GM19372 (cell line): ENCODE results near the gene CCDC71.

Experiments
- ATAC-seq: cut with Tn5 transposase; IDR thresholded peaks from one replicate; pipeline ENCODE4 v1.9.1; 2021; ENCODE audit warnings: mild to moderate bottlenecking, low read depth, moderate library complexity; ENCODE audit not compliant: unreplicated experiment

CCDC71 gene

GRCh38 chr3:49132437-49133225 lies 33.5 kb downstream of the CCDC71 start, which contains the start of gene LAMB2:
Gene LAMB2 (minus strand): TSS chr3:49133050. CDS start chr3:49132867, 183 bp downstream.
- ATAC-seq = no peak

DNA sequence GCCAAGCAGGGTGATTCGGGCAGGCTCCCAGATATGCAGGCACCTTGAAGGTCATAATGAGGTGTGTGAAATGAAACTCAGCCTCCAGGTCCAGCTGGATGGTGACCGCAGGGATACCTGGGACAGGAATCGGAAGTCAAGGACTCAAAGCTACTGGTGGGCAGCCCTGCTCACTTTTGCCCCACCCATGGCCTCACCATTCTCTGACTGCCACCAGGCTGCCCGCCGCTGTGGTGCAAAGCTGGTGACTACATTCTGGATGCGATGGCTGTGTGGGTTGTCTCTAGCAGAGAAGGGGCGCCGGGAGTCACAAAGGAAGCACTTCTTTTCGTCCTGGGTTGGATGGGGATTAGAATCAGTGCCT lies 34.1 kb downstream of the CCDC71 start:
- no peak for ATAC-seq

GRCh38 chr3:49131576-49131975 lies 34.6 kb downstream of the CCDC71 start:
- no peak for ATAC-seq

DNA sequence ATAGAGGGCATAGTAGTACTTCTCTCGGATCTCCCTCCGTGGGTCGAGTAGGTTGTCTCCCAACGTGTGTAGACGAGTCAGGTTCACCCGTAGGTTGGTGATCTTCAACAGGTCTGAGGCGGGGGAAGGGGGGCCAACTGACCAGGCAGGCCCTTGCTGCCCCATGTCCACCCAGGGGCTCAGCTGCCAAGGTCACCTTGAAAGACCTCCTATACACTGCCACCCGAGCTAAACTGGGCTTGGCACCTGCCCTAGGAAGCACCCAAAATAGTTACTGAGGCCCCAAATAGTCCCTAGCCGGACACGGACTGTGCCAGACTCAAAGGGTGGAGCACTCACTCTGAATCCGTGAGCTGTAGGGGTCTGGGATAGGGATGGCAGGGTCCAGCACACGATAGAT lies 35.1 kb downstream of the CCDC71 start:
- no peak for ATAC-seq

GRCh38 chr3:49124991-49125670 lies 41.0 kb downstream of the CCDC71 start:
- ATAC-seq = no peak

- ATAC-seq = no peak
Measured at GRCh38 chr3:49124203-49124602, 41.9 kb downstream of the CCDC71 start.

- no peak for ATAC-seq
Measured at GRCh38 chr3:49123687-49124086, 42.4 kb downstream of the CCDC71 start.

DNA sequence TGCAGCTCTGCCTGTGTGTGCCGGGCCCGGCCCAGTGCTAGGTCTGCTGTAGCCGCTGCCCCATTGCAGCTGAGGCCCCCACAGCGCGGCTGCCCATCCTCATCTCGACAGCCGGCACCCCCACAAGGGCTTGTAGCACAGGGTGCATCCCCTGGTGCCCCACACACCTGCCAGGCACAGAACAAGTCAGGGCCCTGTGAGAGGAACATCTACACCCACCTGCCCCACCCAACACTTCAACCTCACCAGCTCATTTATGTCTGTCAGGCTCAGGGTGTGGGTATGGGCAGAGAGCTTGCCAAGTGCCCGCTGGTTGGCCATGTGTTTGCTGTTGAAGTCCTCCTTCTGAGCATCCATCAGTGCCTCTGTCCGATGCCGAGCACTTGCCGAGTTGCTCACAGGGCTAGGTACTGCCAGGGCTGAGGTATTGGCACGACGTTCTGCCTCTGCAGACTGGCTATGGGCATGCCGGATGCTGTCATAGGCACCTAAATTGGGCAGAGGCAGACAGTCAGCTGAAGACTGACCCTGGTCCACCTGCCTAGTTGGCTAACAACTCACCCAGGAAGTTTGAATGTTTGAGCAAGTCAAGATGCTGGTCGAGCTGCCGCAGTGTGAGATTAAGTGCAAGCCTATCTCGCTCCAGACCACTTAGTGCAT lies 43.1 kb downstream of the CCDC71 start:
- no peak for ATAC-seq

GRCh38 chr3:49122451-49122850 lies 43.7 kb downstream of the CCDC71 start:
- ATAC-seq = no peak

DNA sequence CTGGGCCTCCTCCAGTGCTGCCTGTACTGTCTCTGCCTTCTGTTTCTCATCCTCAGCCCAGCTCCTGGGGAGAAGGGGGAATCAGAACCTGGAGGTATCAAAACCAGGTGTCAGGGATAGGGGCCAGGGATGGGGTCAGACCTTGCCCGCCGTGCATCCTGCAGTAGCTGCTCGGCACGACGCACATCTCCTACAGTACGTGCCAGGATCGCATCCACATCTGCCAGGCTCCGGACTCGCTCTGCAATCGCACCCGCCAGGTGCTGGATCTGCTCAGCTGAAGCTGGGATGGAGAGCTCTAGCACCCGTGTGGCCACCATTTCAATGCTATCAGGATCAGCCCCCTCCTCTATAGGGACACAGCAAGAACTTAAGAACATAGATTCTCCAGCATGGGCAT lies 44.1 kb downstream of the CCDC71 start:
- no peak for ATAC-seq

DNA sequence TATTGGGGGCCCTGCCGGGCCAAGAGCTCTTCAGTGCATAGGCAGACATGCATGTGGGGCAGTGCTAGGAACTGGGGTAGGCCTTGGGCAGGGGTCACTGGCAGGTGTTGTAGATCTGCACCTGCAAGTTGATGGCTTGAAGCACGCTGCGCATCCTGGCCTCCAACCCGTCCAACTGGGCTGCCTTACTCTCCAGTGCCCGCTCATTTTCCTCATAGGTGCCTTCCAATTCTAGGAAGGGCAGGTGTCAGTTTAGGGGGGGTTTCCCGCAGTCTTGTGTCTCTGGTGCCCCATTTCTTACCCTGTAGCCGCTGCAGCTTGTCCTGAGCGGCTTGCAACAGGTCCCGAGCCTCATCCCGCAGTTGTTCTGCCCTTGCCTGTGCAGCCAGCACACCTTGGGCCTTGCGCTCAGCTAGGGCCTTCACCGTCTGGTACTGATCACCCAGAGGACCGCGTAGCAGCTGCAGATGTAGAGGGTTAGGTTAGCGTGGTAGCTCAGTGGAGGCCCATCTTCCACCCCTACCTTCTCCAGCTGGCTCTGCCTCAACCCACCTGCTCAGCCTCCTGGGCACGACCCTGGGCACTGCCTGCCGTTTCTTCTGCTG lies 44.9 kb downstream of the CCDC71 start:
- ATAC-seq = no peak

GRCh38 chr3:49120438-49121131 lies 45.5 kb downstream of the CCDC71 start, which contains the start of gene USP19:
Gene USP19 (minus strand): TSS chr3:49120823. CDS start chr3:49119145, 1,678 bp downstream.
- ATAC-seq = peak; percentile 87

DNA sequence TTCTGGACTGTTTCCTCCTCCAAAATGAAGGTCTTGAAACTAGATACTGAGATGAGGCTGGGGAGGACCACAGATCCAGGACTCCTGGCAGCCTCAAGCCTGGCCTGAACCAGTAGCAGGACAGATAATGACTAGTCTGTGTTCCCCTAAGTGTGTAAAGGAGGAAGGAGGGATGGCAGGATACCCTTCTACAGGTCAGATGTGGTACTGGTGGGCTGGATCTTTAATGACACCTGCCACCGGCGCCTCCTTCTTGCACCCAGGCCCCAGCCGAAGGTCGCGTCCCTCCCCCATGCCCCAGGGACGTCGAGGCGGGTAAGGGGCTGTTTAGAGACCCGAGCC lies 46.1 kb downstream of the CCDC71 start:
- no peak for ATAC-seq

- ATAC-seq = no peak
Measured at GRCh38 chr3:49119439-49119838, 46.7 kb downstream of the CCDC71 start.

- ATAC-seq = no peak
Measured at GRCh38 chr3:49119036-49119435, 47.1 kb downstream of the CCDC71 start.
